GM12891 (cell line): ENCODE data around the gene SSH2.

Experiments
- POLR2A ChIP-seq: IDR thresholded peaks from 2 replicates; pipeline ENCODE4 v1.6.1; 2011; ENCODE audit warnings: low read depth, low read length, control low read depth
- POLR2AphosphoS5 ChIP-seq: IDR thresholded peaks from 2 replicates; pipeline ENCODE4 v1.6.1; 2011; ENCODE audit warnings: low read depth, low read length, control low read depth
- POU2F2 ChIP-seq: IDR thresholded peaks from 2 replicates; pipeline ENCODE4 v1.6.1; 2011; ENCODE audit warnings: low read depth, mild to moderate bottlenecking, control low read depth, low read length, moderate library complexity

DNA sequence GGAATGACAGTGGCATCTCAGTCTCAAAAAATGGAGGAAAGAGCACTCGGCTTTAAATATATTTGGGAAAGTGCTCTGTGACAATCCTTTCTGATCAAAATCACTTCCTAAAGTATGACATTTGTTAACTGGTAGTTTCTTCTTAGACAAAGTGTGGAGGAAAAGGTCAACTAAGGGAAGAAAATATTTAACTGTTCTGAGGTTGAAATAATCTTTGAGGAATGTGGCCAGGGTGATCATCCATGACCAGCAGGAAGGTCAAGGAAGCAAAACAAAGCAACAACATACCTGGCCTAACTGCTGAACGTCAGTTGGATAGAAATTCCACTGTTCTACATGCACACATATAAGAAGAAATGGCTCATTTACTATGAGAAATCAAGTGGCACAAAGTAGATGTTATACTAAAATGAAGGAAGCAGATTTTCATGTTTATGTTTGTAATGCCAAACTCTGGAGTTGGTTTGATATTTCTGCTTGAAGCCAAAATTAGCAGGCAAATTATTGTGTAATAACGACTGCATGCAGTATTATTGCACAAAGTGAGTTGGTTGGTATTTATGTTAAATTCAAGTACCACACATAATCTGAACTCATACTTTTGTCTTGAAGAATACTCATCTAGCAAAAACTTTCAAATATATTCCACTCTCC is 220.0 kb downstream of the SSH2 start:
- TF ChIP-seq POLR2AphosphoS5 (no peak), POLR2A (no peak), POU2F2 (no peak)
